ENCODE results near the gene UPK1B.

GRCh38 chr3:119146578-119147375 lies 26.6 kb upstream of the UPK1B start:
- TF ChIP-seq CTCF (IDR thresholded peaks at IDR 0.05) (no peak), POLR2A (IDR thresholded peaks at IDR 0.05) (no peak)

Measured in testis (tissue), 2 donors.